HG02798 (cell line): ENCODE results near the gene CLN6.

Experiments used
- ATAC-seq: cut with Tn5 transposase; IDR thresholded peaks from one replicate; pipeline ENCODE4 v1.9.1; 2021; ENCODE audit warnings: mild to moderate bottlenecking; ENCODE audit not compliant: unreplicated experiment, poor library complexity

Gene CLN6

DNA sequence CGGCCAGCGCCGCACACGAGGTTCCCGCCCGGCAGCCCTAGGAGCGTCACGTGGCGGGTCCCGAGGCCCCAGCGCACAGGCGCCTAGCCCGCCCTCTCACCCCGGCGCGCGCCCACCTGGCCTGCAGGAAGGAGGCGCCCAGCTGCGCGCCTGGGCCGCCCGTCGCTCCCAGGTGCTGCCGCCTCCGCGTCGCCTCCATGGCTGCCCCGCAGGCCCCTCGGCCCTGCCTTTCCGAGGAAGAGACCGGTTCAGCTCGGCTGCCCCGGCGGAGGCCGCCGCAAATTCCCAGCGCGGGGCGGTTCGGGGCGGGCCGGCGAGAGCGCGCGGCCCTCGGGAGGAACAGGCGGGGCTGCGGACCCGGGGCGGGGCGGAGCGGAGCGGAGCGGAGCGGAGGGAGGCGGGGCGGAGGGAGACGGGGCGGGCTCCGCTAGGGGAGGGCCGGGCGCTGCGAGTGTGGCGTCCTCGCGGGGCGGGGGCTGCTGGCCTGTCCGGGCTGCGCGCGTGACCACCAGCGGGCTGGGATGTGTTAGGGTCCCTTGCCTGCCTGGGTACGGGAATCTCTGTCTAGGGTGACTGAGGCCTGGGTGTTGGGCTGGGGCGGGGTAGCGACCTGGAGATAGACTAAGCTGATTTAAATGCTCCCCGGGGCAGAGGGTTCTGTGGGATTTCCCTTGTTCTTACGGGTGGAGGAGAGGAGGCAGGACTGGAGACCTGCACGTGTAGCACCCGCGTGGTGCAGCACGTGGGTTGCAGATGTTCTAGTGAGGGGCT, at the start of gene CLN6:
Gene CLN6, minus strand, starts transcription at position 343 of the 771 bp plus-strand sequence. Its CDS starts 144 bp downstream, at position 199.
- peak; percentile 84 for ATAC-seq

GRCh38 chr15:68278595-68279405, 49.3 kb upstream of the CLN6 start:
- no peak for ATAC-seq

GRCh38 chr15:68278345-68278594, 48.7 kb upstream of the CLN6 start:
- ATAC-seq = no peak

DNA sequence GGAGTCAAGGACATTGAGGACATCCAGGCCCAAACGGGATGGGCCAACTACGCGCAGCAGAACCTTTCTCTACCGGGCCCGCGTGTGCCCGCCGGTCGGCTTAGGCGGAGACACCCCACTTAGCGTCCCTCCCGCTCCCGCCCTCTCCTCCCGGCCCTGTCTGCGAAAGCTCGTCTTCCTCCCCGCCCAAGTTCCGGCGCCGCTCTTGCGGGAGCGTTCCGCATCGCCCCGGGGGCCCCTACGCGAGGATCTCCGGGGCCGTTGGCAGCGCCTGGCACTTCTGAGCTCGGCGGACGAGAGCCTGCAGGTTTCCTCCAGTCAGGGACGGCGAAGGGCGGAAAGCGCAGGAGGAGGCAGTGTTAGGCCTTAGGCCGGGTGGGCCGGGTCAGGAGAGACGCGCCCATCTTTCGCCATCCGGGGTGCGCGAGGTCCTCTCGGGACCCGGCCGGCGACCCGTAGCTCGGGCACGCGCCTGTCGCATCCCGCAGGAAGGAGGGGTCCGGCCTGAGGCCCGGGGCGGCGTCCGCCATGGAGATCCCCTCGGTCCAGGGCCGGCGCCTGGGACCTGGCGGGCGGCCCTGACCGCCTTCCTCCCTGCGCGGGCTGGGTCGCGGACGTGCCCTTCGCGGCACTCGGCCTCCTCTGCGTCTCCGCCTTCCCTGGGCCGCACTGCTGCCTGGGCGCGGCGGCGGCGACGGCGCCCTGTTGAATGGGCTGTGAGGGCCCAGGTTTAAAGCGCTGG, 48.2 kb upstream of the CLN6 start, which contains the start of gene FEM1B:
Gene FEM1B, plus strand, starts transcription at position 143 of the 742 bp plus-strand sequence. CDS start 673 bp downstream, outside the sequence.
- peak; percentile 82 for ATAC-seq

DNA sequence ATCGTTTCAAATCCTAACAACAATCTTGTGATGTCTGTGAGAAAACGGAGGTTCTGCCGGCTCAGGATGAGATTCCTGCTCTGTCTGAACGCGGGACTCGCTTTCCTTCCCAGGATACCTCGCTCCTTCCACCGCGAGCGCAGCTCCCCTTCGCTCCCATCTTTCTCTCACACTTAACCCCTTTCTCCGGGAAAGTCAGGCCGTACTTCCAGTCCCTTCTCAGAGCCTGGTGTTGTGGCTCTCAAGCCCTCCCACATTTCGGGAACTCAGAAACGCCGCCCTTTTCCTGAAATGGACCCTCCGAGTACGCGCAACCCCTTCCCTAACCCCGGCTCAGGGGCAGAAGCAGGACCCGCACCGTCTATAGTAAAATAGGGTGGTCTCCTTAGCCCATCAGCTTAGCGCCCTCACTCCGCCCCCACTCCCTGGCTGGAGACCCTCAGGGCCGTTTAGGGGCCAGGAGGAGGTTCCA, 47.6 kb upstream of the CLN6 start:
- ATAC-seq = no peak

DNA sequence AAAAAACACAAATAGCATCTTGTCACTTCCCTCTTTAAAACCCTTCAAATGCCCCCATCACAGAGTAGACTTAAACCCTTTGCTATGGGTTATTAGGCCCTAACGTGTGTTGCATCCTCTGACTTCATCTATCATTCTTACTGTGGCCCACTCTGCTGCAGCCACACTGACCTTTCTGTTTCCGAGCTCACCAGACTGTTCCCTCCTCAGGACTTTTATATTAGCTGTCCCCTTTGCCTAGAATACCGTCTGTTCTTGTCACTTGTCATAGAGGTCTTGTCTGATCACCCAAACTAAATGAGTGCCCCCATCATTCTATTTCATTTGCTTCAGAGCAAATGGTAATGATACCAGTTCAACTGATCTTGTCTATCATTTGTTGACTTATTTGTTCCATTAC, 47.1 kb upstream of the CLN6 start:
- ATAC-seq = no peak

DNA sequence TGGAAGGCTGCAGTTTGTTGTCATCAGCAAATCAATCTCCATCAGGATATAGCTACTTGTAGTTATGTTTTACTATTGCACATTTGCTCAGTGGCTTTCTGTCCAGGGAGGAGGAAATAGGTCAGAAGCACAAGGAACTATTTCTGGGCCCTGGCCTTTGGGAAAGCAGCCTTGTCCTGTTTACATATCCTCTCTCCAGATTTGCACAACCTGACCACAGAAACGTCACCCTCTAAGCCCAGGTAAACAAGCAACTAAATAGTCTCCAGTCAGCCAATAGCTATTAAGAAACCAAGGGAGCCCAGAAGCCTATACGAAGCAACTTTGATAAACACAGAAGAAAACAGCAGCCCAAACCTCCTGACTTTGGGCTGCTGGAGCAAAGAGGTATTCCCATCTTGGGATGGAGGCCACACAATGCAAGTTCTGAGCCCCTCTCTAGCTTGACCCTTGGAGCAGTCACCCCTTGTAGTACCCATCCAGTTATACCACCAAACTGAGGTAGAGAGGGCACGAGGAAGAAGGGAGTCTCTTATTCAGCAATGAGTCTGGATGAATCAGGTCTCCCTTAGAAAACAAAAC, 45.7 kb upstream of the CLN6 start:
- ATAC-seq = no peak

GRCh38 chr15:68274201-68274848, 44.8 kb upstream of the CLN6 start:
- ATAC-seq = no peak

- ATAC-seq = no peak
Measured at GRCh38 chr15:68272721-68273271, 43.3 kb upstream of the CLN6 start.

- ATAC-seq = no peak
Measured at GRCh38 chr15:68271854-68272471, 42.4 kb upstream of the CLN6 start.

DNA sequence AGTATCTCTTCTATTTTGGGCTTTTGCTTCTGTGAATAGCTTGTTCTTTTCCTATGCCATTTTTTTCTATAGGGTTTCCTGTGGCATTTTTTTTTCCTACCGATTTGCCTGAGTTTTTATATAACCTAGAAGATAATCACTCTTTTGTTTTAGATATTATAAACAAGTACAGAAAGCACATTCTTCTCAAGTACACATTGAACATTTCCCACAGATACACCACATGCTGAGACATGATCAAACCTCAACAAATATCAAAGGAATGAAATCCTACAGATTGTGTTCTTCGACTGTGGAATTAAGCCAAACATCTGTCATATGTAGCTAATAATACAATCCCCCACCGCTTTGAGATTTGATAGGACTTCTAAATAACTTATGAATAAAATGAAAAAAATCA, 38.9 kb upstream of the CLN6 start:
- no peak for ATAC-seq

DNA sequence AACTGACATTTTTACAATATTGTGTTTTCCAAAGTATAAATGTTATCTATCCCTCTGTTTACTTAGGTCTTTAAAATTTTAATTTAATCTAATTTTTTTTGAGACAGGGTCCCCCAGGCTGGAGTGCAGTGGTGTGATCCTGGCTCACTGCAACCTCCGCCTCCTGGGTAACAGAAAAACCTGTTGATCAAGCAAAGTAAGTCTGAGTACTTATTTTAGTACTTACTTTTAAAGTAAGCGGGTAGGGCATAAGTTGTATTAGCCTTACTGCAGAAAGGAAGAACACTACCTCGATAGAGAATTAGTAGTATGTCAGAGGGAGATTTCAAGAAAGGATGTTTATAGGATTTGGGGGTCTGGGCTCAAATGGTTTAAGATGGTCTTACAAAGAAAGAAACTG, 36.1 kb upstream of the CLN6 start:
- ATAC-seq = no peak

GRCh38 chr15:68265081-68265480, 35.6 kb upstream of the CLN6 start:
- ATAC-seq = no peak

- no peak for ATAC-seq
Measured at GRCh38 chr15:68264282-68264681, 34.8 kb upstream of the CLN6 start.

GRCh38 chr15:68262514-68263356, 33.2 kb upstream of the CLN6 start:
- ATAC-seq = no peak

DNA sequence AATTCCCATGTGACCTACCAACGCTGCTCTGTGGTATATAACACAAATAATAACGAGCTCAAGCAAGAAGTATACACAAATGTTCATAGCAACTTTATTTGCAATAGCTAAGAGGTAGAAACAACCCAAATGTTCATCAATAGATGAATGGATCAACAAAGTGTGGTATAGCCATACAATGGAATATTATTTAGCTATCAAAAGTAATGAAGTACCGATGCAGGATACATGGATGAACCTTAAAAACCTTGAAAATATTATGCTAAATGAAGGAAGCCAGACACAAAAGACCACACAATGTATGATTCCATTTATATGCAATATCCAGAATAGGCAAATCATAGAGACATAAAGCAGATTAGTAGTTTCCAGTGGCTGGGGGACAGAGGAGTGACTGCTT, 32.5 kb upstream of the CLN6 start:
- no peak for ATAC-seq

DNA sequence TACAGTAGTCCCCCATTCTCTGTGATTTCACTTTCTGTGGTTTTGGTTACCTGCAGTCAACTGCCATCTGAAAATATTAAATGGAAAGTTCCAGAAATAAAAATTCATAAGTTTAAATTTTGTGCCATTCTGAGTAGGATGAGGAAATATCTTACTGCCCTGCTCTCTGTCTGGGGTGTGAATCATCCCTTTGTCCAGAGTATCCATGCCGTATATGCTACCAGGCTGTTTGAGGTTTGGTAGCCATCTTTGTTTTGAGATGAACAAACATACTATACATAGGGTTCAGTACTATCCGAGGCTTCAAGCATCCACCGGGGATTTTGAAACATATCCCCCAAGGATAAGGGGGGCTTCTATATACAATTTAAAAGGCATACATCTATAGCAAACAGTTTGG, 31.7 kb upstream of the CLN6 start:
- ATAC-seq = no peak

DNA sequence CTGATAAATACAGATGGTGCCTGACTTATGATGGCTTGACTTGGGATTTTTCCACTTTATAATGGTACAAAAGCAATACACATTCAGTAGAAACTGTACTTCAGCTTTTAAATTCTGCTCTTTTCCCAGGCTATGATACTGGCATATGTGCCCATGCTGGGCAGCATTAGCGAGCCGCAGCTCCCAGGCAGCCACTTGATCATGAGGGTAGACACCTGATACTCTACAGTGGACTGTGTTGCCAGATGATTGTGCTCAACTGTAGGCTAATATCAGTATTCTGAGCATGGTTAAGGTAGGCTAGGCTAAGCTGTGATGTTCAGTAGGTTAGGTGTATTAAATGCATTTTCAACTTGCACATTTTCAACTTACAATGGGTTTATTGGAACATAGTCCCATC, 30.4 kb upstream of the CLN6 start:
- ATAC-seq = no peak

DNA sequence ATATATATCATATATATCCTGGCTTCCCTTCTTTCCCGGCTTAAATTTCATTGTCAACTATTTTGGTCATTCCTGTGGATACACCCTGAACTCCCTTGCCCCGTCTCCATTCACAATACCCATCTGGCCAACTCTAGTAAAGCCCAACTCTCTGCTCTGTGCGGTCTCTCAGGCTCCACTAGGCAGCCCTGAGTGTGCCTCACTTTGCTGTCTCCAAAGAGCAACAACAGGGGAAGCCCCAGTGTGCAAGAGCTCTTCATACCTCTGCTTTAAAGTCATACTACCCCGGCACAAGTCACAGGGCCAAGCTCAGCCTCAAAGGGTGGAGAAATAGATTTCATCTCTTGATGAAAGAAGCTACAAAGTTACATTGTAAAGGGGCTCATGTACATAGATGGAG, 29.2 kb upstream of the CLN6 start:
- ATAC-seq = no peak
